Activated CD4-positive, alpha-beta T cell treated with anti-CD3 and anti-CD28 coated beads, Interleukin-2, Interleukin-6, amounts not matched to agents 100 ng/mL and 50 ng/mL, durations not matched to agents 16 hours and 8 hours (primary cell): Measurements from ENCODE around the gene SCN2A.
A peak's percentile ranks its signal among the peaks of the same experiment; 100 is the strongest.

Experiments used
- DNase-seq: peaks from one replicate; pipeline ENCODE4 v3.0.0-alpha.2; 2020

Gene SCN2A

GRCh38 chr2:165239230-165239629 is at the start of gene SCN2A:
Gene SCN2A, plus strand, starts transcription at chr2:165239414. Its CDS starts 56,410 bp downstream, at chr2:165295824.
- peak; percentile 33 for DNase-seq

GRCh38 chr2:165191096-165191728 is 48.0 kb upstream of the SCN2A start:
- DNase-seq = no peak

GRCh38 chr2:165192729-165193128 is 46.5 kb upstream of the SCN2A start:
- no peak for DNase-seq

- no peak for DNase-seq
These were observed 45.9 kb upstream of the SCN2A start for GRCh38 chr2:165193178-165193777.

- no peak for DNase-seq
These were observed 42.8 kb upstream of the SCN2A start for GRCh38 chr2:165196411-165196810.

- no peak for DNase-seq
These were observed 41.9 kb upstream of the SCN2A start for GRCh38 chr2:165197346-165197745.

GRCh38 chr2:165198181-165198580 is 41.0 kb upstream of the SCN2A start:
- DNase-seq = no peak

GRCh38 chr2:165202239-165202638 is 37.0 kb upstream of the SCN2A start:
- no peak for DNase-seq

- peak; percentile 15 for DNase-seq
These were observed 35.3 kb upstream of the SCN2A start, which contains the start of gene SCN3A for GRCh38 chr2:165203689-165204559. Gene SCN3A, minus strand, starts transcription at chr2:165204050. Its CDS starts 27,656 bp downstream, at chr2:165176394.

GRCh38 chr2:165205865-165206264 is 33.3 kb upstream of the SCN2A start:
- DNase-seq = no peak

- DNase-seq = no peak
These were observed 31.1 kb upstream of the SCN2A start for GRCh38 chr2:165208094-165208493.

GRCh38 chr2:165214093-165214492 is 25.1 kb upstream of the SCN2A start:
- no peak for DNase-seq

GRCh38 chr2:165219481-165219880 is 19.7 kb upstream of the SCN2A start:
- no peak for DNase-seq

GRCh38 chr2:165224941-165225340 is 14.3 kb upstream of the SCN2A start:
- no peak for DNase-seq

GRCh38 chr2:165227571-165227970 is 11.6 kb upstream of the SCN2A start:
- no peak for DNase-seq

- DNase-seq = no peak
These were observed 2.2 kb upstream of the SCN2A start for GRCh38 chr2:165237056-165237455.

- DNase-seq = peak; percentile 2
These were observed 919 bp upstream of the SCN2A start for GRCh38 chr2:165238295-165238694.

- DNase-seq = no peak
These were observed 772 bp downstream of the SCN2A start for GRCh38 chr2:165239856-165240515.

- DNase-seq = no peak
These were observed 1.7 kb downstream of the SCN2A start for GRCh38 chr2:165240916-165241315.

GRCh38 chr2:165245081-165245793 is 6.0 kb downstream of the SCN2A start:
- DNase-seq = no peak

GRCh38 chr2:165248238-165248637 is 9.0 kb downstream of the SCN2A start:
- DNase-seq = no peak

- DNase-seq = no peak
These were observed 12.2 kb downstream of the SCN2A start for GRCh38 chr2:165251366-165251765.

GRCh38 chr2:165253178-165253577 is 14.0 kb downstream of the SCN2A start:
- DNase-seq = no peak
